KMS-11 (cell line): ENCODE measurements around the gene TNFSF13.

Source experiments
- H2AFZ ChIP-seq: fragments of 200-600 bp; sonication (generic); 2 replicates; pipeline ENCODE4 v1.6.1; 2016; ENCODE audit warnings: antibody characterized with exemption, mixed run types, low read depth
- H3K27ac ChIP-seq: fragments of 200-600 bp; sonication (generic); 2 replicates; pipeline ENCODE4 v1.6.1; 2016; ENCODE audit warnings: mild to moderate bottlenecking, mixed run types
- H3K27me3 ChIP-seq: fragments of 200-600 bp; sonication (generic); 2 replicates; pipeline ENCODE4 v1.6.1; 2017; ENCODE audit warnings: mild to moderate bottlenecking, low read depth, mixed run types, moderate library complexity; ENCODE audit not compliant: insufficient read depth
- H3K36me3 ChIP-seq: fragments of 200-600 bp; sonication (generic); 2 replicates; pipeline ENCODE4 v1.6.1; 2017; ENCODE audit warnings: mild to moderate bottlenecking, mixed run types; ENCODE audit not compliant: insufficient read depth
- H3K4me1 ChIP-seq: fragments of 200-600 bp; sonication (generic); 2 replicates; pipeline ENCODE4 v1.6.1; 2016; ENCODE audit warnings: mild to moderate bottlenecking, low read depth, mixed run types; ENCODE audit not compliant: poor library complexity, severe bottlenecking
- H3K4me2 ChIP-seq: fragments of 200-600 bp; sonication (generic); 2 replicates; pipeline ENCODE4 v1.7.0; 2016; ENCODE audit warnings: mild to moderate bottlenecking, mixed run types
- H3K4me3 ChIP-seq: fragments of 200-600 bp; sonication (generic); IDR thresholded peaks from 2 replicates; pipeline ENCODE4 v1.6.1; 2017; ENCODE audit warnings: low read depth, low read length, mixed read lengths; ENCODE audit not compliant: insufficient read depth
- H3K79me2 ChIP-seq: fragments of 200-600 bp; sonication (generic); 2 replicates; pipeline ENCODE4 v1.6.1; 2016; ENCODE audit warnings: low read depth, mixed run types; ENCODE audit not compliant: insufficient read depth
- H3K9ac ChIP-seq: fragments of 200-600 bp; sonication (generic); 2 replicates; pipeline ENCODE4 v1.6.1; 2016; ENCODE audit warnings: mild to moderate bottlenecking, mixed run types
- H4K20me1 ChIP-seq: fragments of 200-600 bp; sonication (generic); 2 replicates; pipeline ENCODE4 v1.6.1; 2016; ENCODE audit warnings: mild to moderate bottlenecking, mixed run types; ENCODE audit not compliant: insufficient read depth
- TF ChIP-seq, protein P1 (sequence below): fragments of 200-600 bp; sonication (generic); conservative IDR thresholded peaks from 2 replicates; pipeline ENCODE4 v1.6.1; 2017; ENCODE audit warnings: low read depth, mild to moderate bottlenecking, antibody characterized with exemption, low read length, moderate library complexity, mixed read lengths

TNFSF13 gene, protein sequence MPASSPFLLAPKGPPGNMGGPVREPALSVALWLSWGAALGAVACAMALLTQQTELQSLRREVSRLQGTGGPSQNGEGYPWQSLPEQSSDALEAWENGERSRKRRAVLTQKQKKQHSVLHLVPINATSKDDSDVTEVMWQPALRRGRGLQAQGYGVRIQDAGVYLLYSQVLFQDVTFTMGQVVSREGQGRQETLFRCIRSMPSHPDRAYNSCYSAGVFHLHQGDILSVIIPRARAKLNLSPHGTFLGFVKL

DNA sequence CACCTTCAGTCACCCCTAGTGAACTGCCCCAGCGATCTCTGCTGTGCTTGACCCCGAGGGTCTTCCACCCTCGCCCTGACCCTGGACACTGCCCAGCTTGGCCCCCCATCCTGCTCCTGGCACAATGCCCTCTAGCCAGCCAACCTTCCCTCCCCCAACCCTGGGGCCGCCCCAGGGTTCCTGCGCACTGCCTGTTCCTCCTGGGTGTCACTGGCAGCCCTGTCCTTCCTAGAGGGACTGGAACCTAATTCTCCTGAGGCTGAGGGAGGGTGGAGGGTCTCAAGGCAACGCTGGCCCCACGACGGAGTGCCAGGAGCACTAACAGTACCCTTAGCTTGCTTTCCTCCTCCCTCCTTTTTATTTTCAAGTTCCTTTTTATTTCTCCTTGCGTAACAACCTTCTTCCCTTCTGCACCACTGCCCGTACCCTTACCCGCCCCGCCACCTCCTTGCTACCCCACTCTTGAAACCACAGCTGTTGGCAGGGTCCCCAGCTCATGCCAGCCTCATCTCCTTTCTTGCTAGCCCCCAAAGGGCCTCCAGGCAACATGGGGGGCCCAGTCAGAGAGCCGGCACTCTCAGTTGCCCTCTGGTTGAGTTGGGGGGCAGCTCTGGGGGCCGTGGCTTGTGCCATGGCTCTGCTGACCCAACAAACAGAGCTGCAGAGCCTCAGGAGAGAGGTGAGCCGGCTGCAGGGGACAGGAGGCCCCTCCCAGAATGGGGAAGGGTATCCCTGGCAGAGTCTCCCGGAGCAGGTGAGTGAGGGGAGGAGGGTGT is at the start of gene TNFSF13:
TNFSF13 (plus strand) TSS at position 207 of the 776 bp plus-strand sequence; CDS start at position 497, 290 bp downstream.
- TF ChIP-seq, protein P1, sequence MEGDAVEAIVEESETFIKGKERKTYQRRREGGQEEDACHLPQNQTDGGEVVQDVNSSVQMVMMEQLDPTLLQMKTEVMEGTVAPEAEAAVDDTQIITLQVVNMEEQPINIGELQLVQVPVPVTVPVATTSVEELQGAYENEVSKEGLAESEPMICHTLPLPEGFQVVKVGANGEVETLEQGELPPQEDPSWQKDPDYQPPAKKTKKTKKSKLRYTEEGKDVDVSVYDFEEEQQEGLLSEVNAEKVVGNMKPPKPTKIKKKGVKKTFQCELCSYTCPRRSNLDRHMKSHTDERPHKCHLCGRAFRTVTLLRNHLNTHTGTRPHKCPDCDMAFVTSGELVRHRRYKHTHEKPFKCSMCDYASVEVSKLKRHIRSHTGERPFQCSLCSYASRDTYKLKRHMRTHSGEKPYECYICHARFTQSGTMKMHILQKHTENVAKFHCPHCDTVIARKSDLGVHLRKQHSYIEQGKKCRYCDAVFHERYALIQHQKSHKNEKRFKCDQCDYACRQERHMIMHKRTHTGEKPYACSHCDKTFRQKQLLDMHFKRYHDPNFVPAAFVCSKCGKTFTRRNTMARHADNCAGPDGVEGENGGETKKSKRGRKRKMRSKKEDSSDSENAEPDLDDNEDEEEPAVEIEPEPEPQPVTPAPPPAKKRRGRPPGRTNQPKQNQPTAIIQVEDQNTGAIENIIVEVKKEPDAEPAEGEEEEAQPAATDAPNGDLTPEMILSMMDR, result no peak
- Histone ChIP-seq H3K4me2 (no peak within 1 kb of the TSS), H3K36me3 (no peaks in the 10 kb centered on the region), H3K79me2 (peaks cover 8% of the 10 kb centered on the region; the same call in 1 of the 2 replicates), H3K27me3 (no peaks in the 10 kb centered on the region), H3K4me3 (no peak within 1 kb of the TSS), H3K9ac (no peak within 1 kb of the TSS), H3K27ac (no peak within 1 kb of the TSS), H2AFZ (no peak within 1 kb of the TSS), H4K20me1 (no peaks in the 10 kb centered on the region), H3K4me1 (no peaks in the 10 kb centered on the region)

DNA sequence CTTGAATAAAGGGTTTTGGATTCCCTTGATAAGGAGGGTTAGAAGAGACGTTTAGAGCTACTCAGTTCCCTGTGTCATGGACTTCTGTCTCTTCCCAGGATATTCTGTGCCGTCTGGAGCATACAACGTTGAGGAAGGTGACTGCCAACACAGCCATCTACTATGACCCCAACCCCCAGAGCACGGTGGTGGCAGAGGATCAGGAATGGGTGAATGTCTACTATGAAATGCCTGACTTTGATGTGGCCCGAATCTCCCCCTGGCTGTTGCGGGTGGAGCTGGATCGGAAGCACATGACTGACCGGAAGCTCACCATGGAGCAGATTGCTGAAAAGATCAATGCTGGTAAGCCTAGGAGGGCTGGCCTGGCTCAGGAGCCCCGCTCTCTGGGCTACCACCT is 49.7 kb upstream of the TNFSF13 start:
- Histone ChIP-seq H3K27me3 (no peaks in the 10 kb centered on the region), H2AFZ (no peak overlapping the region), H3K9ac (no peak overlapping the region), H3K4me2 (no peak overlapping the region), H4K20me1 (no peaks in the 10 kb centered on the region), H3K36me3 (no peaks in the 10 kb centered on the region), H3K4me3 (no peak overlapping the region), H3K4me1 (no peaks in the 10 kb centered on the region), H3K79me2 (no peaks in the 10 kb centered on the region), H3K27ac (no peak overlapping the region)
- TF ChIP-seq, protein P1, result no peak

DNA sequence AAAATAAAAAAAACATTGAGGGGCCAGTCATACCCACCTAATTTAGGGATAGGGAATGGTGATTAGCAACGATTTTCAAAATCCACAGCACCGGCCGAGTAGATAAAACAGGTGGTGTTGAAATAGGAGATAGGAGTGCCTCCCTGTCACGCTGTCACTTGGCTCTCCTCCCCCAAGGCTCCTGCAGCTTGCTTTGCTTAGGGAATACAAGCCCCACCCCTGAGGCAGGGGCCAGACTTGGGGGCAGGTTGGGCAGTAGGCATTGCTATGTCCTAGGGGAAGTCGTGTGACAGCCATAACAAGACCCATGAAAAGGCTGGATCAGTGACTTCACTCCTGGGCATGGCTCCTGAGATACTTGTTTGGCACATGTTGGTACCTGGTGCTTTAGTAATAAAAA is 48.6 kb upstream of the TNFSF13 start:
- Histone ChIP-seq H3K27me3 (no peaks in the 10 kb centered on the region), H3K27ac (no peak overlapping the region), H2AFZ (no peak overlapping the region), H3K4me1 (no peaks in the 10 kb centered on the region), H3K4me3 (no peak overlapping the region), H3K36me3 (no peaks in the 10 kb centered on the region), H3K4me2 (no peak overlapping the region), H3K9ac (no peak overlapping the region), H4K20me1 (no peaks in the 10 kb centered on the region), H3K79me2 (no peaks in the 10 kb centered on the region)
- TF ChIP-seq, protein P1, result no peak

DNA sequence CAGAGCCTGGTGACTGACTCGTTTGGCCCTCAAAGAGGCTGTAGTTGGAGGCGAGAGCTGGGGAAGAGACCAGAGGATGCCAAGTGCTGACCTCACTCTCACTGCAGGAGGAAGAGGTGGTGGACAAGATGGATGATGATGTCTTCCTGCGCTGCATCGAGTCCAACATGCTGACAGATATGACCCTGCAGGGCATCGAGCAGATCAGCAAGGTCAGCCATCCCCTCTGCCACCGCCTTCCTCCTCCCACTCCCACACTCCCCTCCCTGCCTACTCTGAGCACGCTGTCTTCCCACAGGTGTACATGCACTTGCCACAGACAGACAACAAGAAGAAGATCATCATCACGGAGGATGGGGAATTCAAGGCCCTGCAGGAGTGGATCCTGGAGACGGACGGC is 47.4 kb upstream of the TNFSF13 start:
- TF ChIP-seq, protein P1, result no peak
- Histone ChIP-seq H3K4me3 (no peak overlapping the region), H3K4me2 (no peak overlapping the region), H3K79me2 (no peaks in the 10 kb centered on the region), H3K36me3 (no peaks in the 10 kb centered on the region), H2AFZ (no peak overlapping the region), H3K27ac (no peak overlapping the region), H3K27me3 (no peaks in the 10 kb centered on the region), H4K20me1 (no peaks in the 10 kb centered on the region), H3K4me1 (no peaks in the 10 kb centered on the region), H3K9ac (no peak overlapping the region)
